HCT116 (cell line): ENCODE data around the gene SCCPDH. TPM values are rescaled to one million over a fixed set of nuclear protein-coding genes. Genes with fewer than 3 reads are reported as not detected.

Experiments
- ATAC-seq: fragments of 200-7000 bp; cut with Tn5 transposase; 2 replicates; pipeline ENCODE4 v1.9.1; 2020; ENCODE audit warnings: mild to moderate bottlenecking, moderate library complexity
- BruUV-seq: library from RNA; stranded (reverse); fragments of 400-500 nt; replicated peaks from 2 replicates; lab custom pipeline; 2021; lab: Mats Ljungman, UMichigan
- CTCF ChIA-PET: fragments of 300-600 bp; sonication (Branson Sonifier 250); formaldehyde crosslinking; loops from one replicate; lab custom pipeline; 2021; ENCODE audit warnings: antibody characterized with exemption; lab: Charles Lee
- POLR2A ChIA-PET: fragments of 300-600, 350-600 bp; sonication (Branson Sonifier 250); formaldehyde crosslinking; loops from one replicate; lab custom pipeline; 2021; ENCODE audit warnings: antibody characterized with exemption; lab: Charles Lee
- RAD21 ChIA-PET, 2 experiments: fragments of 300-600 bp; sonication (Branson Sonifier 250); formaldehyde crosslinking; loops; one replicate each; lab custom pipeline; 2023; ENCODE audit warnings: low total read pairs in 2 of 2; ENCODE audit not compliant: uncharacterized antibody in 2 of 2, unreplicated experiment in 2 of 2, low non-redundant PET in 1 of 2; lab: Charles Lee
- DNase-seq: peaks from one replicate; pipeline ENCODE4 v3.0.0-alpha.2; 2010; ENCODE audit warnings: low read depth, low spot score
- H2AFZ ChIP-seq: fragments of 200-600 bp; shearing (Covaris generic), sonication (generic); 2 replicates; pipeline ENCODE4 v1.6.1; 2017; ENCODE audit warnings: low read depth, mixed run types, mixed read lengths, antibody characterized with exemption, low read length; ENCODE audit not compliant: poor library complexity, severe bottlenecking
- H3K27ac ChIP-seq: 2 replicates; pipeline ENCODE4 v1.5.1; 2012; ENCODE audit warnings: low read depth, low read length
- H3K27me3 ChIP-seq: fragments of 200-600 bp; sonication (generic); 2 replicates; pipeline ENCODE4 v1.6.1; 2016; ENCODE audit warnings: mixed run types, low read length, mixed read lengths; ENCODE audit not compliant: insufficient read depth
- H3K36me3 ChIP-seq, 2 experiments: fragments of 200-500 bp in 1 of 2; fragments of 200-600 bp in 1 of 2; sonication (Bioruptor generic) in 1 of 2; sonication (generic) in 1 of 2; 2 replicates each; pipeline versions ENCODE4 v1.5.1 to v1.6.1; 2014 to 2016; ENCODE audit warnings: low read length in 2 of 2, inconsistent platforms in 1 of 2, mixed read lengths in 1 of 2, mixed run types in 1 of 2; ENCODE audit not compliant: insufficient read depth in 2 of 2, control insufficient read depth in 1 of 2
- H3K4me1 ChIP-seq, 2 experiments: fragments of 200-600 bp in 1 of 2; sonication (generic) in 1 of 2; 2 replicates each; pipeline versions ENCODE4 v1.5.1 to v1.6.1; 2012 to 2017; ENCODE audit warnings: low read length in 2 of 2, inconsistent platforms in 1 of 2, mild to moderate bottlenecking in 1 of 2, mixed read lengths in 1 of 2, mixed run types in 1 of 2, moderate library complexity in 1 of 2; ENCODE audit not compliant: insufficient read depth in 2 of 2, control insufficient read depth in 1 of 2
- H3K4me2 ChIP-seq: fragments of 200-600 bp; sonication (generic); 2 replicates; pipeline ENCODE4 v1.6.1; 2017; ENCODE audit warnings: mixed run types, low read length, mixed read lengths
- H3K4me3 ChIP-seq, 2 experiments: fragments of 200-600 bp in 1 of 2; sonication (generic) in 1 of 2; replicated peaks in 1 of 2; 2 replicates each; pipeline ENCODE4 v1.5.1; 2011 to 2016; ENCODE audit warnings: low read length in 2 of 2, control low read depth in 1 of 2, low read depth in 1 of 2, mild to moderate bottlenecking in 1 of 2, mixed read lengths in 1 of 2, mixed run types in 1 of 2
- H3K79me2 ChIP-seq: fragments of 200-600 bp; sonication (generic); 2 replicates; pipeline ENCODE4 v1.6.1; 2017; ENCODE audit warnings: mild to moderate bottlenecking, mixed run types, low read length, moderate library complexity, mixed read lengths; ENCODE audit not compliant: insufficient read depth
- H3K9ac ChIP-seq: fragments of 200-600 bp; sonication (generic); 2 replicates; pipeline ENCODE4 v1.6.1; 2016; ENCODE audit warnings: low read length, mixed read lengths
- H3K9me2 ChIP-seq: fragments of 200-600 bp; sonication (generic), shearing (Covaris generic); 2 replicates; pipeline ENCODE4 v1.6.1; 2017; ENCODE audit warnings: mixed run types, mild to moderate bottlenecking, moderate library complexity; ENCODE audit not compliant: insufficient read depth
- H3K9me3 ChIP-seq, 2 experiments: fragments of 200-500 bp in 1 of 2; fragments of 200-600 bp in 1 of 2; sonication (Bioruptor generic) in 1 of 2; sonication (generic) in 1 of 2; 2 replicates each; pipeline ENCODE4 v1.6.1; 2014 to 2017; ENCODE audit warnings: low read length in 2 of 2, mixed read lengths in 2 of 2, inconsistent platforms in 1 of 2, low read depth in 1 of 2, mild to moderate bottlenecking in 1 of 2, mixed run types in 1 of 2, moderate library complexity in 1 of 2; ENCODE audit not compliant: control insufficient read depth in 1 of 2, insufficient read depth in 1 of 2
- H4K20me1 ChIP-seq: fragments of 200-600 bp; sonication (generic), shearing (Covaris generic); 2 replicates; pipeline ENCODE4 v1.6.1; 2017; ENCODE audit warnings: mixed run types, mild to moderate bottlenecking, moderate library complexity; ENCODE audit not compliant: insufficient read depth
- ATF3 ChIP-seq: IDR thresholded peaks from 2 replicates; pipeline ENCODE4 v1.6.1; 2012
- CBX3 ChIP-seq: IDR thresholded peaks from 2 replicates; pipeline ENCODE4 v1.6.1; 2012; ENCODE audit warnings: low read depth
- CEBPB ChIP-seq: IDR thresholded peaks from 2 replicates; pipeline ENCODE4 v1.6.1; 2012; ENCODE audit warnings: low read depth
- CTCF ChIP-seq, 3 experiments: fragments of 200-600 bp in 1 of 3; sonication (generic) in 1 of 3; IDR thresholded peaks in 2 of 3; conservative IDR thresholded peaks in 1 of 3; 2 replicates each; pipeline ENCODE4 v1.5.1; 2012 to 2017; ENCODE audit warnings: low read depth in 2 of 3, low read length in 2 of 3, antibody characterized with exemption in 1 of 3, borderline replicate concordance in 1 of 3, control low read depth in 1 of 3, mild to moderate bottlenecking in 1 of 3, mixed read lengths in 1 of 3, mixed run types in 1 of 3, moderate library complexity in 1 of 3; ENCODE audit not compliant: insufficient read depth in 1 of 3
- EGR1 ChIP-seq: IDR thresholded peaks from 2 replicates; pipeline ENCODE4 v1.6.1; 2012; ENCODE audit warnings: low read depth
- EZH2 ChIP-seq: fragments of 200-600 bp; sonication (generic); IDR thresholded peaks from 2 replicates; pipeline ENCODE4 v1.6.1; 2017; ENCODE audit warnings: antibody characterized with exemption, mixed run types
- EZH2phosphoT487 ChIP-seq: fragments of 200-600 bp; IDR thresholded peaks from 2 replicates; pipeline ENCODE4 v1.6.1; 2018; ENCODE audit warnings: antibody characterized with exemption, borderline replicate concordance
- JUND ChIP-seq: IDR thresholded peaks from 2 replicates; pipeline ENCODE4 v1.6.1; 2012
- POLR2A ChIP-seq: IDR thresholded peaks from 2 replicates; pipeline ENCODE4 v1.7.0; 2011; ENCODE audit warnings: borderline replicate concordance; ENCODE audit not compliant: insufficient read depth, insufficient read length; ENCODE audit errors: extremely low read depth
- POLR2AphosphoS5 ChIP-seq: IDR thresholded peaks from 2 replicates; pipeline ENCODE4 v1.6.1; 2011; ENCODE audit warnings: mild to moderate bottlenecking, low read depth, low read length, moderate library complexity
- SP1 ChIP-seq: IDR thresholded peaks from 2 replicates; pipeline ENCODE4 v1.6.1; 2012; ENCODE audit warnings: low read depth
- SRF ChIP-seq: IDR thresholded peaks from 2 replicates; pipeline ENCODE4 v1.6.1; 2012; ENCODE audit warnings: low read depth
- YY1 ChIP-seq: IDR thresholded peaks from 2 replicates; pipeline ENCODE4 v1.6.1; 2011; ENCODE audit warnings: low read length, low read depth, moderate library complexity, mild to moderate bottlenecking; ENCODE audit not compliant: insufficient replicate concordance; ENCODE audit errors: extremely low read depth
- intact Hi-C: fragments of 100-400 bp; cut with micrococcal nuclease; formaldehyde crosslinking; loops from 2 replicates; pipeline ENCODE4 v1.10.0; 2022
- total RNA-seq: library from RNA; stranded (reverse); gene quantifications from one replicate; pipeline ENCODE4 v1.2.1, GENCODE V29; 2021; ENCODE audit not compliant: unreplicated experiment
- TF ChIP-seq, protein P1 (sequence below): IDR thresholded peaks from 2 replicates; pipeline ENCODE4 v1.6.1; 2012

The SCCPDH gene
- total RNA-seq, 1 experiment from 2014 or later: 0.30 TPM

DNA sequence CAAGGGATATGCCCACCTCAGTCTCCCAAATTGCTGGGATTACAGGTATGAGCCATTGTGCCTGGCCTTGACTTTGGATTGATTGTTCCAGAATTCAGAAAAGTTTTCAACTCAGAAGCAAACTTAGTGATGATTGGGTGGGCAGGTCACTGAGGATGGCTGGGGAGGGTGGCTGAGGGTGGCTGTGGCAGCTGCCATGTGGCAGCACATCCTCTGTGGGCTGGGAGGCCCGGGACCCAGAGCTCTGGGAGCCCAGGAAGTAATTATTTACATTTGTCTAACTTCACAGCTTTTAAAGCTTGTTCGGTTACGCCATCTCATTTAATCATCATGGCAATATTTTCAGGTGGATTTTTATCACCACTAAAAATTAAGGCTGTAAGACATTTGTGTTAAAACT lies 76.1 kb downstream of the SCCPDH start:
- ATAC-seq: no peak
- Histone ChIP-seq H4K20me1 (no peaks in the 10 kb centered on the region), H3K27me3 (no peaks in the 10 kb centered on the region), H2AFZ (no peak overlapping the region), H3K36me3 (no peaks in the 10 kb centered on the region), H3K4me3 (no peak overlapping the region), H3K4me1 (no peaks in the 10 kb centered on the region), H3K27ac (no peak overlapping the region), H3K9me2 (no peaks in the 10 kb centered on the region), H3K9ac (no peak overlapping the region), H3K9me3 (no peaks in the 10 kb centered on the region), H3K79me2 (no peaks in the 10 kb centered on the region), H3K4me2 (no peak overlapping the region)
- TF ChIP-seq CBX3 (no peak), JUND (no peak), EZH2 (no peak), EGR1 (no peak), CTCF (IDR thresholded peaks at IDR 0.05 in 2 of 3, conservative IDR thresholded peaks at IDR 0.05 in 1 of 3; ENCODE audit: borderline replicate concordance in 1 of 3, insufficient read depth in 1 of 3, low read depth in 2 of 3, low read length in 2 of 3) (no peak), EZH2phosphoT487 (no peak), POLR2A (no peak), SP1 (no peak), CEBPB (no peak), ATF3 (no peak), YY1 (no peak), SRF (no peak), POLR2AphosphoS5 (no peak)
- TF ChIP-seq, protein P1, sequence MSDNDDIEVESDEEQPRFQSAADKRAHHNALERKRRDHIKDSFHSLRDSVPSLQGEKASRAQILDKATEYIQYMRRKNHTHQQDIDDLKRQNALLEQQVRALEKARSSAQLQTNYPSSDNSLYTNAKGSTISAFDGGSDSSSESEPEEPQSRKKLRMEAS: no peak
- intact Hi-C loops: loop anchor here (10.0 kb wide), 1 partner anchor 274 kb away; the partner anchor contains the start of gene ZNF670
- ChIA-PET CTCF (no interaction called here), POLR2A (no interaction called here), RAD21 (no interaction called here)
- no TSS peak for BruUV-seq
- DNase-seq: no peak
